DND-41 (cell line): Measurements from ENCODE around the gene RNF13.
"Not testable (repeated sequence)": the region's sequence is repeated elsewhere in the genome, so short reads cannot be mapped to it uniquely, and the experiment has no call there.

ENCODE experiments used
- ATAC-seq: fragments of 200-7000 bp; cut with Tn5 transposase; 3 replicates; pipeline ENCODE4 v1.9.1; 2021; ENCODE audit warnings: low read depth; ENCODE audit not compliant: insufficient read depth
- DNase-seq: peaks from one replicate; pipeline ENCODE4 v3.0.0-alpha.2; 2020
- H2AFZ ChIP-seq: 2 replicates; pipeline ENCODE4 v1.6.0; 2012; ENCODE audit warnings: low read depth, low read length
- H3K27ac ChIP-seq: 2 replicates; pipeline ENCODE4 v1.5.1; 2012; ENCODE audit warnings: low read length, inconsistent platforms
- H3K27me3 ChIP-seq: fragments of 200-600 bp; sonication (generic); 2 replicates; pipeline ENCODE4 v1.6.0; 2012; ENCODE audit warnings: low read length, mild to moderate bottlenecking, inconsistent platforms; ENCODE audit not compliant: insufficient read depth, poor library complexity
- H3K36me3 ChIP-seq: 2 replicates; pipeline ENCODE4 v1.5.1; 2012; ENCODE audit warnings: low read length, inconsistent platforms; ENCODE audit not compliant: insufficient read depth
- H3K4me1 ChIP-seq: 2 replicates; pipeline ENCODE4 v1.5.1; 2012; ENCODE audit warnings: mild to moderate bottlenecking, low read length; ENCODE audit not compliant: insufficient read depth
- H3K4me2 ChIP-seq: 2 replicates; pipeline ENCODE4 v1.6.0; 2012; ENCODE audit warnings: mild to moderate bottlenecking, moderate library complexity, low read length, inconsistent platforms; ENCODE audit not compliant: insufficient read depth
- H3K4me3 ChIP-seq, 2 experiments: fragments of 200-600 bp in 1 of 2; shearing (Covaris generic) in 1 of 2; 2 replicates each; pipeline ENCODE4 v1.5.1; 2012 to 2016; ENCODE audit warnings: inconsistent platforms in 2 of 2, low read length in 2 of 2, mild to moderate bottlenecking in 2 of 2, low read depth in 1 of 2, moderate library complexity in 1 of 2
- H3K79me2 ChIP-seq: 2 replicates; pipeline ENCODE4 v1.6.0; 2012; ENCODE audit warnings: low read length, inconsistent platforms; ENCODE audit not compliant: insufficient read depth
- H3K9ac ChIP-seq: 2 replicates; pipeline ENCODE4 v1.6.0; 2012; ENCODE audit warnings: low read depth, mild to moderate bottlenecking, inconsistent platforms, low read length, moderate library complexity
- H3K9me3 ChIP-seq: 2 replicates; pipeline ENCODE4 v1.5.1; 2012; ENCODE audit warnings: low read length, moderate library complexity, mild to moderate bottlenecking, inconsistent platforms; ENCODE audit not compliant: insufficient read depth, severe bottlenecking
- H4K20me1 ChIP-seq: 2 replicates; pipeline ENCODE4 v1.6.0; 2012; ENCODE audit warnings: low read length; ENCODE audit not compliant: insufficient read depth
- CTCF ChIP-seq: IDR thresholded peaks from 2 replicates; pipeline ENCODE4 v1.5.1; 2012; ENCODE audit warnings: borderline replicate concordance, low read length, moderate library complexity, mild to moderate bottlenecking; ENCODE audit not compliant: poor library complexity, severe bottlenecking; ENCODE audit errors: extremely low read depth
- EZH2 ChIP-seq: IDR thresholded peaks from 3 replicates; pipeline ENCODE4 v1.6.1; 2012; ENCODE audit warnings: borderline replicate concordance, low read depth, mild to moderate bottlenecking, moderate library complexity, low read length, inconsistent platforms; ENCODE audit not compliant: severe bottlenecking

RNF13 gene

GRCh38 chr3:149936812-149937230 is 123.8 kb downstream of the RNF13 start:
- Histone ChIP-seq H3K4me2 (no peak overlapping the region), H2AFZ (no peak overlapping the region), H3K79me2 (peaks cover 7% of the 10 kb centered on the region; the same call in 1 of the 2 replicates), H3K9ac (no peak overlapping the region), H3K27ac (no peak overlapping the region), H3K9me3 (peaks cover 2% of the 10 kb centered on the region), H3K4me1 (no peaks in the 10 kb centered on the region), H4K20me1 (peaks cover 6% of the 10 kb centered on the region), H3K4me3 (no peak overlapping the region), H3K27me3 (no peaks in the 10 kb centered on the region), H3K36me3 (peaks cover 15% of the 10 kb centered on the region; the same call in 1 of the 2 replicates)
- TF ChIP-seq EZH2 (no peak), CTCF (peak; percentile 75)
- peak; percentile 31 for DNase-seq
- ATAC-seq, result peak; percentile 77

GRCh38 chr3:149938392-149939055 is 125.5 kb downstream of the RNF13 start:
- not testable (repeated sequence) for H3K27ac ChIP-seq, DNase-seq, ATAC-seq, H3K9ac ChIP-seq, H3K36me3 ChIP-seq, H4K20me1 ChIP-seq, H3K27me3 ChIP-seq, H3K4me1 ChIP-seq, H2AFZ ChIP-seq, H3K9me3 ChIP-seq, H3K4me2 ChIP-seq, H3K4me3 ChIP-seq
- H3K79me2 ChIP-seq, result peaks cover 10% of the 10 kb centered on the region; the same call in 1 of the 2 replicates

- ATAC-seq, result no peak
- no peak overlapping the region for H3K4me3 ChIP-seq
- no peak overlapping the region for H3K27ac ChIP-seq
- H3K4me1 ChIP-seq, result no peaks in the 10 kb centered on the region
- no peaks in the 10 kb centered on the region for H3K9me3 ChIP-seq
- H2AFZ ChIP-seq, result no peak overlapping the region
- no peaks in the 10 kb centered on the region for H3K27me3 ChIP-seq
- peaks cover 10% of the 10 kb centered on the region; the same call in 1 of the 2 replicates for H3K79me2 ChIP-seq
- no peak overlapping the region for H3K9ac ChIP-seq
- no peak overlapping the region for H3K4me2 ChIP-seq
- H4K20me1 ChIP-seq, result peaks cover 6% of the 10 kb centered on the region
- no peak for DNase-seq
- no peak for TF ChIP-seq EZH2
- TF ChIP-seq CTCF, result no peak
- H3K36me3 ChIP-seq, result peaks cover 9% of the 10 kb centered on the region; the same call in 1 of the 2 replicates
Observed at GRCh38 chr3:149941186-149941585, 128.2 kb downstream of the RNF13 start.

- H3K4me3 ChIP-seq, result no peak overlapping the region
- no peaks in the 10 kb centered on the region for H3K4me1 ChIP-seq
- TF ChIP-seq EZH2 (no peak), CTCF (no peak)
- H2AFZ ChIP-seq, result no peak overlapping the region
- DNase-seq (no peak), ATAC-seq (no peak)
- H3K9ac ChIP-seq, result no peak overlapping the region
- no peaks in the 10 kb centered on the region for H3K27me3 ChIP-seq
- H3K79me2 ChIP-seq, result peaks cover 7% of the 10 kb centered on the region; the same call in 1 of the 2 replicates
- no peaks in the 10 kb centered on the region for H3K9me3 ChIP-seq
- peaks cover 3% of the 10 kb centered on the region for H4K20me1 ChIP-seq
- H3K36me3 ChIP-seq, result peaks cover 8% of the 10 kb centered on the region; the same call in 1 of the 2 replicates
- H3K27ac ChIP-seq, result no peak overlapping the region
- H3K4me2 ChIP-seq, result no peak overlapping the region
Observed at GRCh38 chr3:149941946-149942345, 128.9 kb downstream of the RNF13 start.
